ENCODE results near the gene CCDC178.

CCDC178 gene

DNA sequence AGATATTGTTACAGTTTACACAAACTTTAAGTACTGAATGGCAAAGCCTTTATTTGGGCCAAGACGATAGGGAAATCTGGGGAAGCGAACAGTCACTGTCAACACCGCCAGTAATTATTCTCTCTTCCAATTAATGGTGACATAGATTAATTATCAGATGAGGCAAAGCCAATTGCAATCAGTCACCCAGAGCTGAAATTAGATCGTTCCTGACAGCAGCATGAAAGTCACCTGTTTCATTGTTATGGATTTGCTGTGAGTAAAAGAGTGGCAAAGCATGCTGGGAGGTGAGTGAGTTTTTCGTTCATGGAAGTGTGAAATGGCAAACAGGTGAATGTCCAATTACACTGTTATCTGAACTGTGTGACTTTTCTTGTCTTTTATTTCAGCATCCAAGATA, 502.9 kb downstream of the CCDC178 start:
- FAIRE-seq (no peak), DNase-seq (ENCODE audit: extremely low spot score, insufficient read length, low read depth) (no peak)

DNA sequence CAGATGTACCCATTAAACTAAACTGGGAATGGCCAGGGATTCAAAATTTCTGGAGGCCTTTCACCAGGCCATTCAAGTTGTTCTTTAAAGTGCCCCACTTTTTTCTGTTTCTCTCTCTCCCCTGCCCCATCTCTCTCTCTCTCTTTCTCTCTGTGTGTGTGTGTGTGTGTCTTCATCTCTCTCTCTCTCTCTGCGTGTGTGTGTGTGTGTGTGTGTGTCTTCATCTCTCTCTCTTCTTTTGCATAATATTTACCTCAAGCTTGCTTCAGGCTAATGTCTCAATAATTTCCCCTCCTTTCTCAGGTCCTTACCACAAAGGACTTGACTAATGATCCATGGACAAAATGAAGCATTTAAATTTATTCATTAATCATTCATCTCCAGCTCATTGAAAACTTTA, 503.5 kb downstream of the CCDC178 start:
- FAIRE-seq (no peak), DNase-seq (ENCODE audit: extremely low spot score, insufficient read length, low read depth) (no peak)

DNA sequence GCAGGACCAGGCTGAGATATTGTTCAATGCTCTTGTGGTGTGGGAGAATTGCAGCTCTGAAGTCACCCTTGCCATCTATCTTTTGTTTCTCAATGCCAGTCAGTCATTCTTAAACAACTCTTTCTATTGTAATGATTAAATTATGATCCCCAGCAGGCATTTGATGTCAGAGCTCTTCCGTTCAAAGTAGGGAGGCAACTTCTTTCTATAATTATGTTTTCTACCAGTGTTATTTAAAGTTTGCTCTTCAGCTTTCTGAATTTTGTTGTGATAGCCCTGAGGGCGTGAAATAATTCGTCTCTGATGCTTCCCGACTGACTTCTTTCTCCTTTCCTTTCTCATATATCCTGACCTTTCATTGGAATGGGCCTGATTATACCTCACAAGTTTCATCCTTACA, 506.3 kb downstream of the CCDC178 start:
- no peak for FAIRE-seq
- no peak for DNase-seq (ENCODE audit: extremely low spot score, insufficient read length, low read depth)

DNA sequence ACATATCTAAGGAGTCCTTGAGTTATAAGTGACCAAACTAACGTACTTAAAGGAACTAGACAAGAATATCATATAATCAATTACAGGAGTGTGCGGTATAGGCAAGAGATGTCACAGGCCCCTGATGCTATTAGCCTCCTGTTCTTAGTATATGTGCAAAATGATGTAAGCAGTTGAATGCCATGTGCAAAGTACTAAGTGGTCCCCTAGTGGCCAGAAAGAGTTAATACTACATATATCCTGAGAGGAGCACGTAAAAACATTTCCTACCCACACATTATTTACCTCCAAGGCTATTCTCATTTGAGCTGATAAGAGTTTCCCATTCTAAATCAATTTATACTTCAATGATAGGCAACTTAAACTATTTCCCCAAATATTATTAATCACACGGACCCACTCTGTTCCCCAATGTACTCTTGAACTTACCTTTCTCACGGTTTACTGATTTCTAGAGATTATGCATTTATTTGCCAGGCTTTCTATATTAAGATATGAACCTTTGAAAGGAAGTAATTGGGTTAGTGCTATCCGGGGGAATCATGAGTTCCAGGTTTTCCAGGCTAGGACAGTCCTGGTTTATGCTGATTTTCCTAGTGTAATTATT, 509.7 kb downstream of the CCDC178 start:
- FAIRE-seq (peak; percentile 69), DNase-seq (ENCODE audit: extremely low spot score, insufficient read length, low read depth) (peak; percentile 17)

DNA sequence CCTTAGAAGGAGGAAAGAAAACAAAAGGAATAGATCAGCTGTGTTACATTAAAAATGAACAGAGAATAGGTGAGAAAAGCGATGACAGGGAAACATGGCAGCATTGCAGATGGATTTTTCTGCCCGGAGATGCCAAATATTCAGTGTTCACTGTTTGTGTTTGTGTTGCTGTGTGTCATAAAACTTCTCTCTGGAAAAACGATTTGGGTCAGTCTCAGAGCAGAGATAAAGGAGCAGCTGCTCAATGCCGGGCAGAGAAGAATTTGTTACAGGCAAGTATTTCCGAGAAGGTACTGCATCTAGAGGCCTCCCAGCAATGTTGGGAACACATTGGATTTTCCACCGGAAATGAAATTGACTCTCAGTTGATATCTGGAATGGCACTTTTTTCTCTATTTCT, 511.3 kb downstream of the CCDC178 start:
- no peak for FAIRE-seq

DNA sequence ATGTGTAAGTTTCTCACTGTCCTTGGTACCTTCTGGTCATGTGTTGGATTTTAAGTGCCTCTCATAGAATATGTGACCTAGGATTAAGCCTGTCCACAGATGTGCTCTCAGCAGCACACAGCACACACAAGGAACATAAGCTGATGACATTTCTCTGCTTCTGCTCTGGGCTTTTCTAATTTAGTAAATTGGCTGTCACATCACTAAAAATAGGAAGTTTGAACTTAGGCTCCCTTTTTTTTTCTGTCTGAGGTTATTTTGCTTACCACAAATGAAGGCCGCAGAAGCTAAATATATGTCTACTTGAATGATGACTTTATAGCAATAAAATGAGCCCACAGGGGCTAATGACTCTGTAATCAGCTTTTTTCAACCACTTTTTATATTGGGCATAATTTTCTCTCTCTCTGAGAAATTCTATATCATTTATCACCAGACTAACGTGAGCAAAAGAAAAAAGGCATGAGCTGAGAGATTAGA, 517.5 kb downstream of the CCDC178 start:
- DNase-seq (ENCODE audit: extremely low spot score, insufficient read length, low read depth) (no peak), FAIRE-seq (no peak)

More for the DNA sequence above, 511.3 kb downstream of the CCDC178 start:
- no peak for DNase-seq (ENCODE audit: extremely low spot score, insufficient read length, low read depth)

DNA sequence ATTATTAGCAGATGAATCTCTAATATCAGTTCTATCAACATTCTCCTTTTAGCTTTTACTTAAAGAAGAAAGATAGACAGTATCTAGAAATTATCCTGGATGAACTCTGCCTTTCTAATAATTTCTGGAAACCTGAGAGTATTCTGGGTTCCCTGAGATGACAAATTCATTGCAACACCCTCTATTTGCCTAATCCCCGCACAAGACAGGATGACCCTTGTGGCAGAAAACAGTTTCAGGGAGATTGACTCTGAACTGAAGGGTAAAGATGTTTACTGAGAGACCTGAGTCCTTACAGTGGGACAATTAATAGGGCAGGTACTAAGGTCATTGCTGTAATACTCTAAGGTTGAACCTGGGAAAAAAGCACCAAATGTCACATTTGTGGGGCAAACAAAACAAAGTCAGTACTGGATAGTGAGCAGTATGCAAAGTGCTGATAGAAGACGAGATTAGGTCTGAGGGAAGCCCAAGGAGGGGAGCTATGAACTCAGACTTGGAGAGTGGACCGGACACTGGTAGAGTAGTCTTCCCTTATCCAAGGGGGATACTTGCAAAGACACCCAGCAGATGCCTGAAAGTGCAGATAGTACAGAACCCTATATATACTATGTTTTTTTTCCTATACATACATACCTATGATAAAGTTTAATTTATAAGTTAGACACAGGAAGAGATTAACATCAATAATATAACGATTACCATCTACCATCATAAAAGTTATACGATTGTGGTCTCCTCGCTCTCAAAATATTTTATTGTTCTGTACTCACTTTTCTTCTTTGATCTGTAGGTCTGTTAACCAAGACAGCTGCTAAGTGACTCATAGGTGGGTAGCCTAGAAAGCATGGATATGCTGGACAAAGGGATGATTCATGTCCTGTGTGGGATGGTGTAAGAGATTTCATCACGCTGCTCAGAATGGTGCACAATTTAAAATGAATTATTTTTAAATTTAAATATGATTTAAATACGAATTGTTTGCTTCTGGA, 519.4 kb downstream of the CCDC178 start:
- FAIRE-seq (no peak), DNase-seq (ENCODE audit: extremely low spot score, insufficient read length, low read depth) (no peak)

DNA sequence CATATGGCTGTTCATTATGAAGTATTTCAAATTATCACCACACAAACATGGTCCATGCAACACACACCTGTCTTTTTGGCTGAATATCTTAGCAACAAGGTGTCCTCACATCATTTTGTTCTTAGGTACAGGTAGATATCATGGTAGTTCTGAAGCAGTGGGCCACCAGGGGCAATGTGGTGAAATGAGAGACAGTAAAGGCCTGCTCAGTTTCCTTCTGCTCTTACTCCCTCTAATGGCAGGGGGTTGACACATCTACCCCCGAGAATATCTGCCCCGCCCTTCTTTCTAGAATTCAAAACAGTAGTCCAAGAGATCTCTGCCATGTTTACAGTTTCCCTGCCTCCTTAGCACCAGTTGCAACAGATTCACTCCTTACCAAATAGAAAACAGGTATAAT, 520.7 kb downstream of the CCDC178 start:
- FAIRE-seq, result no peak

DNA sequence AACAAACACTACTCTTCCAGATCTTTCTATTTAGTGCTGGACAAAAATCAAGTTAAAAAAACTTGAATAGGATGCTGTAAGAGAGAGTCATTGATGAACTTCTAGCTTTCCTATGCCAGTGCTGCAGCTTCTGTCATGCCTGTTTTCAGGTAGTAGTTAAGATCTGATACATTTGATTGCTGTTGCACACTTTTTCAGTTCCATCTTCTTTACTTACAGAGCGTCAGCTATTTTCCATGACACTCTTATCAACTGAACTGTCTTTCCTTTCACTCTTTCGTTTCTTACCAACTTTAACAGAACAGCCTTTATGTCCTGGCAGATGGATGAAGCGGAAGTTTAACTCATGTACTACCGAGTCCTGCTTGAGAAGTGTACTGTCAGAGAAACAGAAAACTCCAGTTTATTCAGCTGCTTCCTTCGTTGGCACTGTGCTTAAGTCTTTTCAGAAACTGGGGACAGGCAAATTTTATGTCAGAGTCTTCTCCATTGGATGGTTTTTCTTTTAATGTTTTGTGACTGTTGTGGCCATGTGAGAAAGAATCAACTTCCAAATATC, 521.8 kb downstream of the CCDC178 start:
- no peak for DNase-seq (ENCODE audit: extremely low spot score, insufficient read length, low read depth)
- no peak for FAIRE-seq

More for the DNA sequence above, 520.7 kb downstream of the CCDC178 start:
- DNase-seq (ENCODE audit: extremely low spot score, insufficient read length, low read depth), result peak; percentile 5

DNA sequence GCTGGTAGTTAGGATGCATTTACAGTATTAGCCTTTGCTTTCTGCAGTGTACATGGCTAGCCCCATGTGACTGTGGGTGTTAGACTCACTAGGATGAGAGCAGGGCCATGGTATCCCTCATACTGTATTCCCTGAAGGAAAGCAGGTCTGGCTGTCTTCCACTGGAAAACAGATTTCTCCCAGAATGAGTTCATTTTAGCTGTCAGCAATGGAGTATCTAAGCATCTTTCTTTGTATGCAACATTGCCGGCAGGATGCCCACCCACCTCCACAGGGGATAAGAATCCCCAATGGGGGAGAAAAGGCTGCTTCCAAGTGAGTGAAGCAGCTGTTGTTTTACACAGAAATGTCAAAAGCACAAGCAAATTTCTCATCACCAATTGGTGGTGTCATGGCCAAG, 525.0 kb downstream of the CCDC178 start:
- DNase-seq (ENCODE audit: extremely low spot score, insufficient read length, low read depth) (no peak), FAIRE-seq (no peak)

DNA sequence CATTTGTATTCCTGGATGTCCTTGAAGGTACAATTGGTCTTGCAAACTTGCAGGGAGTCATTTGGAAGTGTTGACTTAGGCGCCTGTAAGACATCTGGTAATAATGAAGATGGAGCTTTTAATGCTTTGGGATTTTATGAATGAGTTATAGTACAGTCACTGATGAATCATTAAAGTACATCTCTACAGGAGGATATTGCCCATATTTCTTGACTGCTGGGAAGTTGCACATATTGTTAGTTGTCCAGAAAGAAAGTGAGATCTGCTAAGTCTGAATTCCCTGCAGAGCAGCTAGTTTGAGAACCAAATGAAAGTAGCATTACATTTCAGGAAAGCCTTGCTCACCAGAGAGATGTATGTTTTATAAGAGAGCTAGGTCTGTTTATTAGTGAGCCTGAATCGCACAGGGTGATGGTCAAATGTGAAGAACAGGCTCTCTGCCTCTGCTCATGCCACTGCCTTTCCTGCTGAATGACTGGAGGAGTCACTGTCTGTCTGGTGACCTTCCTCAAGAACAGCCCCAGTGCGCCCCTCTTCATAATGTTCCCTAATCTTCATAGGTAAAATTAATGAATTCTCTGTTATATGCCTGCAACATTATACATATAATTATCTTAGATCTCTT, 528.7 kb downstream of the CCDC178 start:
- FAIRE-seq (no peak), DNase-seq (ENCODE audit: extremely low spot score, insufficient read length, low read depth) (no peak)

DNA sequence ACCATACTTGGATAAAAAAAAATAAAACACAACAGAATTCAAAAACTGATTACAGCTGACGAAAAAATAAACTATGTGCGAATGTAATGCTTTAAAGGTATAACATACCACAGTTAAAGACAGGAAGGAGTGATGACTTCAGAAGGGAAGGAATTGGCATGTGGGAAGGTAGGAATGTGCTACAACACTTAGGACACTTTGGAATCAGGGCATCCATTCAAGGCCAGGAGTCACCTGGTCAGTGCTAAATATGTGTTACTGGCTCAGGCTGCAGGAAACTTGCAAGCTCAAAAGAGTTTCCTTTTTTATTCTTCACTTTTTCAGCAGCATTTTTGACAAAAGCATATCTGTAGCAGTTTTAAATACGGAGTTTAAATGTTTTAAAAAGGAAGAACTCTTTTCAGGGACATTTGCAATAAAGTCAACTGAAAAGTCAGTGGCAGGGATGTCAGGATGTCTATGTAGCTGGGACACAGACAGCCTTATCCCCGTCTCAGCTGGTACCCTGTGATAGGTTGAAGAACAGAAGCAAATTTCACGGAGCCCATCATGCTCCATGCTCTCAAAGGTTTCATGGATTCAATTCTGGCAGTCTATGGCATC, 529.7 kb downstream of the CCDC178 start:
- DNase-seq (ENCODE audit: extremely low spot score, insufficient read length, low read depth), result no peak
- no peak for FAIRE-seq

DNA sequence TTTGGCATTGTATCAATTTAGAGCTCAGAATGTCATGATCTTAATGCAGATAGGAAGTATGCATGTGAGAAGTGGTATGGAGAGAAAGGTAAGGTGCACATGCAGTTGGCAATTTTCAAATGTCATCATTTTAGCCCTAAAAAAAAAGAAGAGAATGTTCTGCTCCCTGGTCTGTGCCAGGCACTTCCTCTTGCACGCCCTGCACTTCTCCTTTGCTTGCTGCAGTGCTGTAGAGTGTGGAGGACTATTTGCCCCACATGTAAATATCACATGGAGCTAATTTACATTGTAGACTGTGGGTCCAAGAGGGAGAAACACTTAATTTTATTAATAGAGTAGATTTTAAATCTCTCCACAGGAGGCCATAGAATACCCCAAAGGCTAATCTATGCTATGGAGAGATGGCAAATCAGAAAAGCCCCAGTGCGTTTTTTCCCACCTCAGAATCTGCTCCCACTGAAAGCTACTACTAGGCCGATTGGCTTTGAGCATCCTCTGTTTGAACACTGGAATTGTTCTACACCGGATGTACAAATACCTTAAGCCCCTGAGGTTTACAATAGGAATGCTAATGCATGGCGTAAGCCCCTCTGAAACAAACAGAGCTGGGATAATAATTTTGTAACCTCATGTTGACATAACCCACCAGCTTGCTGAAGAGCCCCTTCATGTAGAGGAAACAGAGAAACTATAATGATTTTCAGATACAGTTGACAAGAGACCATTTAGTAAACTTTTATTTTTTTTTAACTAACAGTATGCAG, 530.5 kb downstream of the CCDC178 start:
- FAIRE-seq, result no peak
- no peak for DNase-seq (ENCODE audit: extremely low spot score, insufficient read length, low read depth)

DNA sequence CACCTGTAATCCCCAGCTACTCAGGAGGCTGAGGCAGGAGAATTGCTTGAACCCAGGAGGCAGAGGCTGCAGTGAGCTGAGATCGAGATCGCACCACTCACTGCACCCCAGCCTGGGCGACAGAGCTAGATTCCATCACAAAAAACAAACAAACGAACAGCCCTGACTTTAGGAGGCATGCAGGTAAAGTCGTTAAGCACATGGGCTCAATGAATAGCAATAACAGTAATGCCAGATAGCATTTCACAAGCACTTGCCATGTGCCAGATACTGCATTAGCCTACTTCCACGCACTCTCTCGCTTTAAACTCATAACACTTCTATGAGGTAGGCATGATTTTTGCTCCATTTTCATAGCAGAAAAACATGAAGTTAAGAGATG, 532.1 kb downstream of the CCDC178 start:
- FAIRE-seq (no peak), DNase-seq (ENCODE audit: extremely low spot score, insufficient read length, low read depth) (no peak)

DNA sequence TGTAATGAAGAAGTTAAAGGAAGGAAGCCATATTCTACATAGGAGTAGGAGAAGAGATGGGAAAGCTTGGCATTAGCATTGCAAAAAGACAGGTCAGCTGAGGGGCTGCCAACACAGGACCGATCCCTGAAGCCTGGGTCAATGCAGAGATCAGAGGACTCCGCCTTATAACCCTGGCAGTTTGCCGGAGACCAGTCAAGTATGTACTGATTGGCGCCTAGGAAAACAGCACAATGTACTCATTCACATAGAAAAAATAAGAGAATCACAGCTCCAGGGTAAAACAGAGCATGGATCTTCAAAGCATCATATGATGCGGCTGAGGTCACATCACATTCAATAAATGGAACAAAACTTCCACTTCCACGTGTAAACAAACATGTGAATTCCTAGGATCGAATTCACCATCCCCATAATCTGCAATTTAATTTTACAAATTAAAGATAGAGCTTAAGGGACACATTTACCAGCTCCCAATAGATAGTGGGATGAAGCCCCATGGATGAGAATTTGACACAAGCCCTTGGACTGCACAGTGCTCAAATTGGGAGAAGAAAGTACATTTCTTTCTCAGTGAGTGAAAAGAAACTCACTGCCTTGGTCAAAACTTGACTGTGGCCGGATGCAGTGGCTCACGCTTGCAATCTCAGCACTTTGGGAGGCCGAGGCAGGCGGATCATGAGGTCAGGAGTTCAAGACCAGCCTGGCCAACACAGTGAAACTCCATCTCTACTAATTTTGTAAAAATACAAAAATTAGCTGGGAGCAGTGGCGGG, 532.7 kb downstream of the CCDC178 start:
- FAIRE-seq, result no peak
- DNase-seq (ENCODE audit: extremely low spot score, insufficient read length, low read depth), result no peak

DNA sequence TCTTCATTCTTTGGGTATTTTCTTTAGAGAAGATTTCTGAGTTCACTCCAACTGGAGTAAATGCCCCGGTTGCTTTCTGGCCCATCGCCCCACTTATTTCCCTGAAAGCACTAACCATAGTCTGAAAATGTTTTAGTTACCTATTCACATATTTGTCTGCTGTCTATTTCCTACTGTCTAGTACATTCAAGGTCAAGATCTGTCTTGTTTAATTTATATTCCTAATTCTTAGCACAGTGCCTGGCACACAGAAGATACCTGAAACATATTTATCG, 533.3 kb downstream of the CCDC178 start:
- FAIRE-seq, result no peak

DNA sequence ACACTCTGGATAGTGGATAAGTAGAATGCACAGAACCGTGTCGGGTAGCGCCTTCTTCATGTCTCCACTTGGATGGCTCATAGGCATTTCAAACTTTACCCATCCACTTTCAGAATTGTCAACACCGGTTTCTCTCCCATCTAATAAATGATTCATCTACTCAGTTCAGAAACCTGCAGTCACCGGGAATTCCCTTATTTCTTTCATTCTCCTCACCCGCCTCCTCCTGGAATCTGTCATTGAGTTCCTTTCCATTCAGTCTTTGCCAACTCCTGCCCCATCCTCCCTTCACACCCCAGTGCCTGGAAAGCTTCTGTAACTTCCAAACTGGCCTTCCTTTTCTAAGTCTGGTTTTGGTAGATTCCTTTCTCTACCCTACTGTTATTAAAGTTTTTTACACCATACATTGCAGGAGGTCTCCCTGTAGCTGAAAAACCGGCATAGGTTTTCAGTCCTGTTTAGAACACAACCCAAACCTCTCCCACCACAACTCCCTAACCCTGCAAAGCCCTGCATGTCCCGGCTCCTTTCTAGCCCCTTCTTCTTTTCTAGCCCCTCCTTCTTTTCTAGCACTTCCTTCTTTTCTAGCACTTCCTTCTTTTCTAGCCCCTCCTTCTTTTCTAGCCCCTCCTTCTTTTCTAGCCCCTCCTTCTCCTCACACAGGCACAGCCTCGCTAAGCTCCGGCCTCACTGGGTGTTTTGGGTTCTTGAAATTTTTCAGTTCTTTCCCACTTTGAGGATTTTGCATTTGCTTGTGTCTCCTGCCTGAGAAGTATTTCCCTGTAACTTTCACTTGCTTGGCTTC, 533.8 kb downstream of the CCDC178 start:
- DNase-seq (ENCODE audit: extremely low spot score, insufficient read length, low read depth), result no peak
- FAIRE-seq, result no peak

More for the DNA sequence above, 533.3 kb downstream of the CCDC178 start:
- DNase-seq (ENCODE audit: extremely low spot score, insufficient read length, low read depth), result no peak

DNA sequence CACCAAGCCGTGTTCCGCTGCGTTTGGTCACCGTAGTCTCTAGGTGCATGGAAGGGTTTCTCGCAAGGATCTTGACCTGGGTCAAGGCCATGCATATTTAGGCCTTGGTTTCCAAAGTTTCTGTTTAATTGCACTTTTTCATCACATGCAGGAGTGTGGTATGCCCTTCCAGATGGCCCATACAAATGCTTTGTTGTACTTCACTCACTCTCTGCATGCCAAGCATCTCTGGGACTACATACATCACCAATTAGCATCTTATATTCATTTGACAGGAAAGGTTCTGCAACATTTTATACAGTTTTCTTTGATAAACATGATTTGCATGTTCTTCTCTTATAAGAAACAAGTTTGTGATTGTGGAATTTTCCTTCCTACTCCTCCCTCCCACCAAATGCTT, 534.9 kb downstream of the CCDC178 start:
- DNase-seq (ENCODE audit: extremely low spot score, insufficient read length, low read depth) (no peak), FAIRE-seq (no peak)

Measured in GM18507 (cell line).